HG02763 (cell line): ENCODE results near the gene CCND1.

Experiments
- ATAC-seq: cut with Tn5 transposase; IDR thresholded peaks from one replicate; pipeline ENCODE4 v1.9.1; 2021; ENCODE audit warnings: mild to moderate bottlenecking, moderate library complexity; ENCODE audit not compliant: unreplicated experiment

The CCND1 gene

DNA sequence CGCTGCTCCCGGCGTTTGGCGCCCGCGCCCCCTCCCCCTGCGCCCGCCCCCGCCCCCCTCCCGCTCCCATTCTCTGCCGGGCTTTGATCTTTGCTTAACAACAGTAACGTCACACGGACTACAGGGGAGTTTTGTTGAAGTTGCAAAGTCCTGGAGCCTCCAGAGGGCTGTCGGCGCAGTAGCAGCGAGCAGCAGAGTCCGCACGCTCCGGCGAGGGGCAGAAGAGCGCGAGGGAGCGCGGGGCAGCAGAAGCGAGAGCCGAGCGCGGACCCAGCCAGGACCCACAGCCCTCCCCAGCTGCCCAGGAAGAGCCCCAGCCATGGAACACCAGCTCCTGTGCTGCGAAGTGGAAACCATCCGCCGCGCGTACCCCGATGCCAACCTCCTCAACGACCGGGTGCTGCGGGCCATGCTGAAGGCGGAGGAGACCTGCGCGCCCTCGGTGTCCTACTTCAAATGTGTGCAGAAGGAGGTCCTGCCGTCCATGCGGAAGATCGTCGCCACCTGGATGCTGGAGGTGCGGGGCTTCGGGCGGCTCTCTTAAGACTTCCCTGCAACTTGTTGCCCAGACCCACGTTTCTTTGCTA, at the start of gene CCND1:
CCND1 (plus strand) TSS at position 162 of the 587 bp plus-strand sequence; CDS start at position 320, 158 bp downstream.
- no peak for ATAC-seq

DNA sequence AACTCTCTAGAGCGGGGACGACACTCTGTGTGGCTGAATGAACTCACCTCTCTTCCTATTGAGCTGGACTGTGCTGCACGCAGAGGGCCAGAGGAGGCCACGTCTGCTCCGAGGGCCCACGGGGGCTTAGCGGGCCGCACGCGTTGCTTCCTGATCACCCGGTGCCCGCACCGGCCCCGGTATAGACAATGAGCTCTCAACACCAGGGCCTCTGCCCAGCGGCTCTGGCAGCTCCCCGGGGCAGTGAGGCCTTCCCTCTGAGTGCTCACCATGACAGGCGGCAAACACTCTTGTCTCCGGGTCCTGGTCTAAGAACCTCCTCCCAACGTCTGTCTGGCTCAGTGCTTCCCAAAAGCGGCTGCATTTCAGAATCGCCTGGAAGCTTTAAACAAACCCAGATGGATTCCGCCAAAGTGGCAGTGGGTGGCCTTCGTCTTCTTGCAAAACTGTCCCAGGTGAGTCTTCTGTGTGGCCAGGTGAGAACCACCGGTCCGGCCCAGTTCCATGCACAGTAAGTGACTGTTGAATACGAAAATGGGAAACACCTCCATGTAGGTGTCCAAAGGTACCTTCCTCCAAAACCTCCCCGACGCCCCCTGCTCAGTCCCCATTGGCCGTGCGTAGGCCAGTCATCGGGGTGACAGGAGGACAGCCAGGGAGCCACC, 47.8 kb upstream of the CCND1 start:
- ATAC-seq: no peak

DNA sequence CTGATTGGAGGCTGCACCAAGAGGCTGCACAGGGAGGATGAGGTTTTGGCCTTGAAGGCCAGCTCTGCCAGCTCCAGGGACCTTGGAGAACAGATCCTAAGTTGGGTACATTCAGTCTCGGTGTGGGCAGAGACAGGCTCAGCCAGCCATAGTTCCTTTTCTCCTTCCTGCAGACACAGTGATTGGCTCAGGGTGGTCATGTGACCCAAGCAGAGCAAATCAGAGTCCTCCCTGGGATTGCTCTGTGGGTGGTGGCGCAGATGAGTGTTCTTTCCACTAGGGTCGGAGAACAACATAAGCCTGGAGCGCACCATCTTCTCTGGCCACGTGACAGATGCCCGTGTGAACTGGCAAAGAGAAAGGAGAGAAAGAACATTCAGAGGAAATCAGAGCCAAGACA, 47.1 kb upstream of the CCND1 start:
- ATAC-seq: no peak

DNA sequence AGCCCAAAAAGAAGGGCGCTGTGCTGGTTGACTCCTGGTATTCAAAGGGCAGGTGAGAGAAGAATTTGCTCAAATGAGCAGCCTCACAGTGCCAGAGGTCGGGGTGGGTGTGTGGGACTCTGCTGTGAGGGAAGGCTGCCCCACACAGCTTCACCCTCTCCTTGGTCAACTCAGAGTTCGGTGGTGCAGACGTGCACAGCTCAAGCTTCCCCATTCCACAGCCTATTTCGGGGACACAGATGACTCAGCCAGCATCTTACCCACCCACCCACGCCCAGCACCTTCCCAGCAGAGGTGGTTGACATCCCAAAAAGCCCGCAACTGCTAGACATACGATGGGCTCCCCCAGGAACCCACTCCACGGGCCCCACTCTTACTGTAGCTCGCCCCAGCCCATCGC, 46.5 kb upstream of the CCND1 start:
- ATAC-seq: no peak

DNA sequence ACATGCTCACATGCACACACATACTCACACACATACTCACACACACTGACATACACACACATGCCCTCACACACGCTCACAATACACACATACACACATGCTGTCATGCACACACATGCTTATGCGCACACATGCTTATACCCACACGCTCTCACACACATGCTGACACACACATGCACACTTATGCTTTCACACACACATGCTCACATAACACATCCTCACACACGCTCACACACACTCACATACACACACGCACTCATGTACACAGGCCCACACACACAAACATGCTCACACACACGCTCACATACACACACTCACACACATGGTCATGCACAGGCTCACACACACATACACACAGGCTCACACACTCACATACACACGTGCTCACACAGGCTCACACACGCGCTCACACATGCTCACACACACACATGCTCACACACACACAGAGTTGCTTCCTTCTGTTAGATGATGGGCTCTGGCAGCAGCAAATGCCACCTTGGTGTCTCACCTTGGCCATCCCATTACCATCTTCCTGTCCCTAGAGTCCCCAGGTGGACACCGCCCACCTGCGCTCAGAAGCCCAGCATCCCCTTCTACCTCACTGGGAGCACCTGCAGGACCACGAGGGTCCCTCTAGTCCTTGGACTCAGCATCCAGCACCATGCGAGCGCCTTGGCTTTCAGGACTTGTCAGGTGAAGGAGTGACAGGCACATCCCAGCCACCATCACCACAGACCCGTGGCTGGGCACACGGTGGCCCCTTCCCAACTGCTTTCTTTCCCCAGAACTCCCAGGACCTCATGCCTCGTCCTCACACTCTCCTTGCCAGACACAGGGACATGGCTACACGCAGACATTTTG, 44.9 kb upstream of the CCND1 start:
- ATAC-seq: no peak

DNA sequence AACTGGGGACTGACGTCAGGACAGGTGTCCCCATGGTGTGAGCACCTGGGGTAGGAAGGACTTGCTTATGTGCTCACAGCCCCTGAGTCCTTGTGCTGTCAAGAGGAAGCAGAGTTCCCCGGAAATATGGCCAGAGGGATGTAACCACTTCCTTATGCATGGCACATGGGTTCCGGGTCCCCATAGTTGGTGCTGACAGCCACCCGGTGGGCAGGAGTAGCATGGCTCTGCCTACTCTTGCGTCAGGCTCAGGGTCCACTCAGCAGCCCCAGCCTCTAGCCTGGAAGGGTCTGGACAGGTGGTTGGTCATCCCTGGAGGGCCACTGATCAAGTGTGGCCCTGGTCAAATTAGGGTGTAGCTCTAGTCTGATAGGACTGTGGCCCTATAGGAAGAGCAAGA, 42.8 kb upstream of the CCND1 start:
- ATAC-seq: no peak

DNA sequence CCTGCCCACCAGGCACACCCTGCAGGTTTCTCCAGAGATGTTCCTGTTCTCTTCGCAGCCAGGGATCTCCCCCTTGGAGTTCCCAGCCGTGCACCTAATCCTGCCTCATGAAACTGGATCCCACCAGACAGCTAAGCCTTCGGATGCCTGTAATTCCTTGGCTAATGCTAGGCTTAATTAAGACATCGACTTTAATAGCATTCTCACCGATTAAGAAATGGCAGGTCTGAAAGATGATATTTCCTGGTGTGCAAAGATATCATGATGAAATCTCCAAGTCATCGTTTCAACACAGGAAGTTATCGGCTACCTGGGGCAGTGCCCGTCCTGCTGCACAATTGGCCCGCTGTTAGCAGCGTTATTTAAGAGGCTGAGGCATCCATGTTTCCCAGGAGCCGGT, 41.5 kb upstream of the CCND1 start:
- ATAC-seq: no peak

DNA sequence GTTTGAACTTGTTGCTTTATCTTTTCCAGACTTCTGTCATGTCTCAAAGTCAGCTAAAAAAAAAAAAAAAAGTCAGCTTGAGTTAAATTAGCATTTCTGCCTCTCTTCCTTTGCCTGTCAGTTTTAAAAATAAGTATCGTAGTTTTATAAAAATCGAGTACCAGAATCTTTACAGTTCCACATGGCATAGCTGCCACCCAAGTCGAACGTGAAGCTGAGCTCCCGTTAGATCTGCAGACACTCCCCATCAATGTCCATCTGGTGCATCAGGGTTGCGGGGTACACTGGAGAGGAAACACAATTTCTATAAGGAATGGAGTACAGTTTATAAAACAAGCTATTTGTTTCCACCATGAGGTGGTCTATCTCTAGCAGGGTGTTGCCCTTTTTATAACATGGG, 41.0 kb upstream of the CCND1 start:
- ATAC-seq: no peak

DNA sequence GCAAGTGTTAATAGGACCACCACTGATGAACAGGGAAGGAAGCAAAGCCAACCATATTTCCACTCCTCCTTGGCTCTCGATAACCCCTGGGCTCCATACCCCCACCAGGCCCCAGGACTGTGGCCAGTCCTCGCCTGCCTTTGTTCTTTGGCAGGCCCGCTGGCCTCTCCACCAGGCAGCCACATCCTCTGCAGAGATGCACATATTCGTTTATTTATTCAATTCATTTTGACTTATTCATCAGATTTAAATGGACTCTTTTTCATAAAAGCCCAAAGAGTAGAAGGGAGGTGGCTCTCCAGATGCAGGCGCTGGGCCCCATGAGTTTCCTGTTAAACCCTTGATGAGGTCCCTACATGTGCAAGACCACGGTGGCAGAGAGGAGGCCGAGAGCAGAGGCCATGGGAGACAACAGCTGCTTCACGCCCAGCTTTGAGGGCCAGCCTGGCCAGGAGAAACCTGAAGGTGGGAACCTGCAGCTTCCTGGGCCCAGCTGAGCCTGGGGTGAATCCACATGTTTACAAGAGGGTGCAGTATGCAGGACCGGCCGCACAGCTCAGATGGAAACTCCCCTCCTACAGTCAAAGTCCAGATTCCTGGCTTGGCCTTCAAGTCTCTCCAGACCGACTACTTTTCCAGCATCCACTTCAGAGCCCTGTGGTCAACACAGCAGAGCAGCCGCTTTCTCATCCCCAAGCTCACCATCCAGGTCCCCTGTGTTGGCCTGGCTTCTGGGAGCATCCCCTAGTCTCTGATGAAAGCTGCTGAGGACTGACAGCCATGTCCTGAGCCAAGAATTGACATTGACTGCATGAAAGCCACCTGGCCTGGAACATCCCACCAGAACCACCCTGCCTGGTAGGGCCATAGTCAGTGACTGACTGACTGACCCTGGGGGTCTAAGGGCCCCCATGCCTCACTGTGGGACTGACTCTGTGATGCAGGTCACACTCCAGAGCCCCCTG, 39.7 kb upstream of the CCND1 start:
- ATAC-seq: no peak

DNA sequence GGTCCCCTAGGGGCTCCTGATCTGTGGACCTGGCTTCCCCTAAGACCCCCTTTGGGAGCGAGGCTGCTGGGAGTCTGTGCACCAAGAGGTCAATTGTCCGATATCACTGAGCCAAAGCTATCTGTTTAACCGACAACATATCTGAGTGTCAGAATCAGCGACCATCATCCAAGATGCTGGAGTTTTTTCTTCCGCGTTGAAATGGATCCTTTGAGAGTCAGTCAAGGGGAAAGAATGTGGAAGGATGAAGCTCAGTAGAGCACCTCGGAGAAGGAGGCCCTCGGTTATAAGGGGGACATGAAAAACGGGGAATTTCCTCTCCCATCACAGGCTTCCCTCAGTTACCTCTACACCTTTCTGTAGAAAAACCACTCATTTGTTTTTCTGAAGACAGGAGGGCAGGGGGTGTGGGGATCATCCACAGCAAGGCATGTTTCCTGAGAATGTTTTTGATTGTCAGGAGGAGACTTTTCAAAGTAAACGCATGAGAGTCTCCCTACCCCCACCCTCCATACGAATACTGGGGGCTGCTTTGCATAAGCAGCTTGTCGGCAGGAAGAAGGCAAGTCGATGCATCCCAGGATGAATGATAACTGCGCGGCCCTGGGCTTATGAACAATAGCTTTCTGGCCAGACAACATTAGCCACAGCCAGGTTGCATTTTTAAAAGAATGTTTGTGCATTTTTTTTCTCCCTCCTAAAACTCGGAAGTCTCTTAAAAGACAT, 37.7 kb upstream of the CCND1 start:
- no peak for ATAC-seq

DNA sequence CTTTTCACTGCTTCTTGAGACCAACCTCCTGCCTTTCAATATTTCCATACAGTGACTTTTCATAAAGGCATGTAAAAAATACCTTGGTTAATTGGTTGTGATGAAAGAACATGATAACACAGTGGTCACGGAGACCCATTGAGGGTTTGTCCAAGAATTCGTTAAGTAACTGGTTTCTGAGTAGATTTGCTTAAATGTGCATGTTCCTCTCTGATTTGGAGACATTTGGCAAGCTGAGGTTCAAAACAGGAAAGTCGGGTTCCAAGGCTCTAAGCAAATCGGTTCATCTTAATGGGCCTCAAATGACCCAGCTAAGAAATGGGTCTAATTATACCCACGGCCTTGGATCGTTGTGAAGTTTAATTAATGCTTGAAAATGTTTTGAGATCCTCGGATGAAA, 36.9 kb upstream of the CCND1 start:
- ATAC-seq: no peak

DNA sequence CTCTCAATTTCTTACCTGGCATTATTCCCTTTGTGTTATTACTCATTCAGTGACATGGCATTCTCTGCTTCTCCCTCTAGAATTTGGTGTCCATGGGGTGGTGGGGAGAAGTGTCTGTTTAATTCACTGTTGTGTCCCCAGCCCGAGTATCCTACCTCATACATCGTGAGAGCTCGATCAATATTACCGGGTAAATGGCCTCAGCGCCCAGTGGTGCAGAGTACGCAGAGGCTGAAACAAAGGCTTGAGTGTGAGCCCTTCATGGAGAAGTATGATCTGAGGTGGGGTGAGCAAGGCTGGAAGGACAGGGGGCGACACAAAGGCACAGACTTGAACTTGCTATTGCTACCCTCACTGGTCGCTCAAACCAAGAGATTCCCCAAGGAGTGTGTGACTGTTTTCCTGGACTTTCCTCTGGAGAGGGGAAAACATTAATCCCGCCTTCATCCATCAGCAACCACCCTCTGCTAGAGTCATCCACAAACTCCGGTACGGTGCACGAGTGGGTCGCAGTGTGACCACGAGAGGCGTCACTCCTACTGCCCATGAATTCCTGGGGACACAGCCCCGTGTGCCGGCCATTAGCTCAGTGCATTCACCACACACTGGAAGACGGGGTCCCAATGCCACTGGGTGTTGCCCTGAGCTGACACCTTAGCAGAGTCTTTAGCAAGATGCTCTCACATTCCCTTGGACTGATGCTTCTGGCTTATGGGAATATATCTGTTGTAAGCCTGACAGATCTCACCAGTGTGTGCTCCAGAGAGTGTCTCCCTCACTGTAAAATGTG, 35.0 kb upstream of the CCND1 start:
- ATAC-seq: no peak

DNA sequence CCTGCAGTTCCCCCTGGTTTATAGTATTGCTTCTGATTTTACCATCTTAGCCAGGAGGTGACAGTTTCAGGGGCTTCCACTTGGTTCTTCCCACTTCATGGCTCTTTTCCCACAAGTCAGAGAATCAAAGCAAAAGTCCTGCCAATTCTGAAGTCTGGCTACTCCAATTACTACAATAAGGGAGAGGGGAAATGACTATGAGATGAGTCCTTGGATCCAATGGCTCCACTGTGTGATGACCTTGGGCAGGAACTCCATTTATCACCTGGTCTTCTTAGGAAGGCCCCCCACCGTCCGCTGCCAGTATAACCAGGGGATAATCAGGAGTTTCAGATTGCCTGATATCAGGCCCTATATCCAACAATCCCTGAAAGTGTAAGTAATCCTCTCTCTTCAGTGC, 31.6 kb upstream of the CCND1 start:
- ATAC-seq: no peak

DNA sequence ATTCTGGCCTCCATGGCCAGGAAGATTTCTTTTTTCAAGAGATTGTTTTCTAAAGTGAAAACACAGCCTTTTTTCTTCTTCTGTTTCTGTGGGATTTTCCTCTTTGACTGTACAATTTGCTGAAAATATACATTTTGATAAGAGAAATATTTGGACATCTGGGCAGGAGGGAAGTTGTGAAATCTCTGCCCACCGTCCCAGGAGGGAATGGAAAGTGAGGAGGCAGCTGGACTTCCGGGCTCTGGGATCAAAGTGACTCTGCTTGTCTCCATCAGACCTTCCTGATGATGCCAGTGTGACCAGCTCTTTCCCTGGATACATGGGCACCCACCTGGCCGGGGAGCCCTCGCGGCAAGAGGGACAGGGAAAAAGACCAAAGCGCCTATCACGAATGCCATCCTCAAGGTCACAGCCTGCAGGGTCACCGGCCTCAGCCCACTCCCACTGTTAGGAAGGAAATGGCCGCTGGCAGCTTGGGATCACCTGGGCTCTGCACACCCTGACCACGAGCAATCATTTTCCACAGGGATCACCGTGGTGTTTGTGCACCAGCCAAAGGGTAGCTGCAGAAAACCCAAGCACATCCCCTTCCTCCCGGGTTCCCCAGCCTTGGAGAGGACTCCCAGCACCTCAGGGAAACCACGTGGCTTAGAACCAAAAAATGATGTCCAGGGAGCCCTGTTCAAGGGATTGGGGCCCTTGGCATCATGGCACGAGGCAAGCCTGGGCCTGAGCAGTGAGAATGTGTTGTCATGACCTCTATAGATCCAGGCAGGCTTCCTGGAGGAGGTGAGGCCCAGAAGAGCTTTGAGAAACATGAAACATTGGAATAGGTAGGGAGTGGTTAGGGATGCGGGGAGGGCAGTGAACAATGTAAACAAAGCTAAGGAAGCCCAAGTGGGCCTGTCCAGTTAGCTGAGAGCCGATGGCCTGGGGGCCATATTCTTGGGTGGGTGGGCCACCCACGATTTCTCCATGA, 29.1 kb upstream of the CCND1 start:
- ATAC-seq: no peak

DNA sequence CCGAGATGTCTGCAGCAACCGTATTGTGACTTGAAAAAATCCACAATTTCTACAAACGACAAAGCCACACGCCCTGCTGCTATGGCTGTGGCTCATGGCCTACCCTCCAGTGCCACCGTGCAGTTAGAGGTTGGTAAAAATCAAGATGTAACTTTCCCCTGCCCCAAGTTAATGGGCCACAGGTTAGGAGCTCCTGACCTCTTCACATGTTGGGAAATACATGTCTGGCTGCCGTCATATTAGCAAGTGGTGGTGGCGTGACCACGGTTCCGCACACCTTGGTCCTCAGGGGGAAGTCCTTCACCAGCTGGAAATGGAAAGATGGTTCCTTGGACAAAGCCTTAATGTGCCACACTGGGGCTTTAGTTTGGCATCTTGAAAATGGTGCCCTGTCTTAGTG, 27.4 kb upstream of the CCND1 start:
- no peak for ATAC-seq

DNA sequence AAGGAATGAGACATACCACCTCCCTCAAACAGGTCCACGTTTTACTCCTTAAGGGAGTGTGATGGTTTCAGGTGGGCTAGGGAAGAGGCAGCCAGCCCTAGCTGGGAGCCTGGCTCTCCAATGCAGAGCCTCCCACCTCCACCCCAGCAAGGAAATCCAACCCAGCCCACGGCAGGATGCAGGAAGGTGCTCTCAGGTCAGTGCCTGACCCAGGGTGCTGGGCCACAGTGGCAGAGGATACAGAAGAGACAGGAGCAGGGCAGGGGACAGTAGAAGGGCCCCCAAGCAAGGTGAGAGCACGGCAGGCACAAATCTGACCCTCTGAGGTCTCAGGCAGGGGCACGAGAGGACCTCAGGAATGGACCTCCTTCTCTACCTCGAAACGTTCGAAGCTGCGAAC, 26.9 kb upstream of the CCND1 start:
- ATAC-seq: no peak

DNA sequence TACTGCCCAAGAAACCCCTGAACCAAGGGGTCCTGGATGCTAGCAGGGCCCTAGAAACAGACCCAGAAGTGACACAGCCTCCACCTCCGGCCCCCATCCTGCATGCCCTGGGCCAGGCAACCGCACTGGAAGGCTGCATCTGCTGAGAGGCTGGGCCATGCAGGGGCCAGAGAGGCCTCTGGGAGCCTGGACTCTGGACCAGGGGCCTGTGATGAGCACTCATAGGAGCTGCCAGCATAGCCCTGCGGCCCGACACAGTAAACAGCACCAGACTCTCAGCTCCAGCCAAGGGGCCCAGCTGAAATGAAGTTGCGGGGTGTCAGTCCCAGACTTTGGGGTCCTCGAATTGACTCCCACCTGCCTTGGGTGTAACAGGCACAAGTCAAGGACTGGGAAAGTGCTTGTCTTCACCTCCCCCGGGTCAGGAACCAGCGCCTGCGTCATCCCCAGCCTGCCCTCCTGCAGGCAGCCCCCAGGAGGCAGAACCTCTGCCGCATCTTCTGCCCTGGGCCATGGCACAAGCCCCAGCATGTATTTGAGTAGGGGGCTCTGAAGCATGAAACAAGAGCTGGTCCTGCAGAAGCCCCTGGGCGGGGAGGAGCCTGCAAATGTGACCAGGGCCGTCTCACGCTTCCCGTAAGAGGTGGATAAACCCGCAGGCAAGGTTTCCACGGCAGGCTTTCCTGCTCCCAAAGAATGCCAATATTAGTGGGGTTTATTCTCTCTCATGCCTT, 25.2 kb upstream of the CCND1 start:
- ATAC-seq: no peak

DNA sequence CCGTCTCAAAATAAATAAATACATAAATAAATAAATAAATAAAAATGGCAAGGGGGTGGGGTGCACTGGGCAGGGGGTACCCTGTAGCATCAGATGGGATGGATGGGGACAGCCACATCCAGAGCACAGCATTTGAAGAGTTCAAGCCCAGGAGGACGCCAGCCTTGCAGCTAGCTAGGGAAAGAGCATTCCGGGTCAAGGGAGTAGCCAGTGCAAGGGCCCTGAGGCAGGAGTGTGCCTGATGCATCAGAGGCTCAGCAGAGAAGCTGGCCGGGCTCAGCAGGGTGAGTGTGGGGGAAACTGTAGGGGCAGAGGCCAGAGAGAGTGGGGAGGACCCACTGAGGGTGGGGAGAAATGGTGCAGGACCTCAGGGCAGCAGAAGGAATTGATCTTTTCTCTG, 23.7 kb upstream of the CCND1 start:
- ATAC-seq: no peak
